HCT116 (cell line): ENCODE data around the gene C16orf95.
"Not testable (repeated sequence)": the region's sequence is repeated elsewhere in the genome, so short reads cannot be mapped to it uniquely, and the experiment has no call there.

ENCODE experiments used
- POLR2A ChIP-seq: IDR thresholded peaks from 2 replicates; pipeline ENCODE4 v1.7.0; 2011; ENCODE audit warnings: borderline replicate concordance; ENCODE audit not compliant: insufficient read depth, insufficient read length; ENCODE audit errors: extremely low read depth
- SIN3A ChIP-seq: IDR thresholded peaks from 2 replicates; pipeline ENCODE4 v1.6.1; 2012; ENCODE audit warnings: low read depth
- ZFX ChIP-seq: fragments of 450-650 bp; IDR thresholded peaks from 2 replicates; pipeline ENCODE4 v1.6.1; 2017
- TF ChIP-seq, protein P1 (sequence below), 3 experiments: fragments of 200-600 bp in 1 of 3; sonication (generic) in 1 of 3; IDR thresholded peaks in 2 of 3; conservative IDR thresholded peaks in 1 of 3; 2 replicates each; pipeline ENCODE4 v1.5.1; 2012 to 2017; ENCODE audit warnings: low read depth in 2 of 3, low read length in 2 of 3, antibody characterized with exemption in 1 of 3, borderline replicate concordance in 1 of 3, control low read depth in 1 of 3, mild to moderate bottlenecking in 1 of 3, mixed read lengths in 1 of 3, mixed run types in 1 of 3, moderate library complexity in 1 of 3; ENCODE audit not compliant: insufficient read depth in 1 of 3
- TF ChIP-seq, protein P2 (sequence below): IDR thresholded peaks from 2 replicates; pipeline ENCODE4 v1.6.1; 2012

GRCh38 chr16:87258653-87259052, 58.5 kb downstream of the C16orf95 start:
- TF ChIP-seq, protein P1, sequence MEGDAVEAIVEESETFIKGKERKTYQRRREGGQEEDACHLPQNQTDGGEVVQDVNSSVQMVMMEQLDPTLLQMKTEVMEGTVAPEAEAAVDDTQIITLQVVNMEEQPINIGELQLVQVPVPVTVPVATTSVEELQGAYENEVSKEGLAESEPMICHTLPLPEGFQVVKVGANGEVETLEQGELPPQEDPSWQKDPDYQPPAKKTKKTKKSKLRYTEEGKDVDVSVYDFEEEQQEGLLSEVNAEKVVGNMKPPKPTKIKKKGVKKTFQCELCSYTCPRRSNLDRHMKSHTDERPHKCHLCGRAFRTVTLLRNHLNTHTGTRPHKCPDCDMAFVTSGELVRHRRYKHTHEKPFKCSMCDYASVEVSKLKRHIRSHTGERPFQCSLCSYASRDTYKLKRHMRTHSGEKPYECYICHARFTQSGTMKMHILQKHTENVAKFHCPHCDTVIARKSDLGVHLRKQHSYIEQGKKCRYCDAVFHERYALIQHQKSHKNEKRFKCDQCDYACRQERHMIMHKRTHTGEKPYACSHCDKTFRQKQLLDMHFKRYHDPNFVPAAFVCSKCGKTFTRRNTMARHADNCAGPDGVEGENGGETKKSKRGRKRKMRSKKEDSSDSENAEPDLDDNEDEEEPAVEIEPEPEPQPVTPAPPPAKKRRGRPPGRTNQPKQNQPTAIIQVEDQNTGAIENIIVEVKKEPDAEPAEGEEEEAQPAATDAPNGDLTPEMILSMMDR (IDR thresholded peaks at IDR 0.05 in 2 of 3, conservative IDR thresholded peaks at IDR 0.05 in 1 of 3; ENCODE audit: borderline replicate concordance in 1 of 3, insufficient read depth in 1 of 3, low read depth in 2 of 3, low read length in 2 of 3): not testable (repeated sequence)
- TF ChIP-seq, protein P2, sequence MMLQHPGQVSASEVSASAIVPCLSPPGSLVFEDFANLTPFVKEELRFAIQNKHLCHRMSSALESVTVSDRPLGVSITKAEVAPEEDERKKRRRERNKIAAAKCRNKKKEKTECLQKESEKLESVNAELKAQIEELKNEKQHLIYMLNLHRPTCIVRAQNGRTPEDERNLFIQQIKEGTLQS: not testable (repeated sequence)
- not testable (repeated sequence) for TF ChIP-seq SIN3A, ZFX, POLR2A
